Measurements from ENCODE around the gene MEF2B.

GRCh38 chr19:19169236-19170052 is 619 bp downstream of the MEF2B start:
- TF ChIP-seq TAF1 (IDR thresholded peaks at IDR 0.05; ENCODE audit: low read depth) (no peak), MXI1 (conservative IDR thresholded peaks at IDR 0.05; ENCODE audit: poor library complexity, severe bottlenecking) (no peak), EP300 (conservative IDR thresholded peaks at IDR 0.05; ENCODE audit: poor library complexity, severe bottlenecking) (no peak), POLR2AphosphoS5 (IDR thresholded peaks at IDR 0.05) (no peak), RAD21 (conservative IDR thresholded peaks at IDR 0.05) (no peak), EZH2 (IDR thresholded peaks at IDR 0.05; ENCODE audit: borderline replicate concordance, insufficient read depth, low read length, poor library complexity, severe bottlenecking) (no peak), SMC3 (conservative IDR thresholded peaks at IDR 0.05; ENCODE audit: poor library complexity) (no peak)
- TF ChIP-seq, protein P1, sequence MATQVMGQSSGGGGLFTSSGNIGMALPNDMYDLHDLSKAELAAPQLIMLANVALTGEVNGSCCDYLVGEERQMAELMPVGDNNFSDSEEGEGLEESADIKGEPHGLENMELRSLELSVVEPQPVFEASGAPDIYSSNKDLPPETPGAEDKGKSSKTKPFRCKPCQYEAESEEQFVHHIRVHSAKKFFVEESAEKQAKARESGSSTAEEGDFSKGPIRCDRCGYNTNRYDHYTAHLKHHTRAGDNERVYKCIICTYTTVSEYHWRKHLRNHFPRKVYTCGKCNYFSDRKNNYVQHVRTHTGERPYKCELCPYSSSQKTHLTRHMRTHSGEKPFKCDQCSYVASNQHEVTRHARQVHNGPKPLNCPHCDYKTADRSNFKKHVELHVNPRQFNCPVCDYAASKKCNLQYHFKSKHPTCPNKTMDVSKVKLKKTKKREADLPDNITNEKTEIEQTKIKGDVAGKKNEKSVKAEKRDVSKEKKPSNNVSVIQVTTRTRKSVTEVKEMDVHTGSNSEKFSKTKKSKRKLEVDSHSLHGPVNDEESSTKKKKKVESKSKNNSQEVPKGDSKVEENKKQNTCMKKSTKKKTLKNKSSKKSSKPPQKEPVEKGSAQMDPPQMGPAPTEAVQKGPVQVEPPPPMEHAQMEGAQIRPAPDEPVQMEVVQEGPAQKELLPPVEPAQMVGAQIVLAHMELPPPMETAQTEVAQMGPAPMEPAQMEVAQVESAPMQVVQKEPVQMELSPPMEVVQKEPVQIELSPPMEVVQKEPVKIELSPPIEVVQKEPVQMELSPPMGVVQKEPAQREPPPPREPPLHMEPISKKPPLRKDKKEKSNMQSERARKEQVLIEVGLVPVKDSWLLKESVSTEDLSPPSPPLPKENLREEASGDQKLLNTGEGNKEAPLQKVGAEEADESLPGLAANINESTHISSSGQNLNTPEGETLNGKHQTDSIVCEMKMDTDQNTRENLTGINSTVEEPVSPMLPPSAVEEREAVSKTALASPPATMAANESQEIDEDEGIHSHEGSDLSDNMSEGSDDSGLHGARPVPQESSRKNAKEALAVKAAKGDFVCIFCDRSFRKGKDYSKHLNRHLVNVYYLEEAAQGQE (IDR thresholded peaks at IDR 0.05; ENCODE audit: borderline replicate concordance): no peak
- TF ChIP-seq, protein P2, sequence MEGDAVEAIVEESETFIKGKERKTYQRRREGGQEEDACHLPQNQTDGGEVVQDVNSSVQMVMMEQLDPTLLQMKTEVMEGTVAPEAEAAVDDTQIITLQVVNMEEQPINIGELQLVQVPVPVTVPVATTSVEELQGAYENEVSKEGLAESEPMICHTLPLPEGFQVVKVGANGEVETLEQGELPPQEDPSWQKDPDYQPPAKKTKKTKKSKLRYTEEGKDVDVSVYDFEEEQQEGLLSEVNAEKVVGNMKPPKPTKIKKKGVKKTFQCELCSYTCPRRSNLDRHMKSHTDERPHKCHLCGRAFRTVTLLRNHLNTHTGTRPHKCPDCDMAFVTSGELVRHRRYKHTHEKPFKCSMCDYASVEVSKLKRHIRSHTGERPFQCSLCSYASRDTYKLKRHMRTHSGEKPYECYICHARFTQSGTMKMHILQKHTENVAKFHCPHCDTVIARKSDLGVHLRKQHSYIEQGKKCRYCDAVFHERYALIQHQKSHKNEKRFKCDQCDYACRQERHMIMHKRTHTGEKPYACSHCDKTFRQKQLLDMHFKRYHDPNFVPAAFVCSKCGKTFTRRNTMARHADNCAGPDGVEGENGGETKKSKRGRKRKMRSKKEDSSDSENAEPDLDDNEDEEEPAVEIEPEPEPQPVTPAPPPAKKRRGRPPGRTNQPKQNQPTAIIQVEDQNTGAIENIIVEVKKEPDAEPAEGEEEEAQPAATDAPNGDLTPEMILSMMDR (IDR thresholded peaks at IDR 0.05; ENCODE audit: poor library complexity, severe bottlenecking): no peak
